Activated naive CD4-positive, alpha-beta T cell treated with Interleukin-2 at 50 U/mL for 16 hours (primary cell): Measurements from ENCODE around the gene CD247.
A peak's percentile ranks its signal among the peaks of the same experiment; 100 is the strongest.

ENCODE experiments used
- DNase-seq: peaks from one replicate; pipeline ENCODE4 v3.0.0-alpha.2; 2020

Gene CD247

DNA sequence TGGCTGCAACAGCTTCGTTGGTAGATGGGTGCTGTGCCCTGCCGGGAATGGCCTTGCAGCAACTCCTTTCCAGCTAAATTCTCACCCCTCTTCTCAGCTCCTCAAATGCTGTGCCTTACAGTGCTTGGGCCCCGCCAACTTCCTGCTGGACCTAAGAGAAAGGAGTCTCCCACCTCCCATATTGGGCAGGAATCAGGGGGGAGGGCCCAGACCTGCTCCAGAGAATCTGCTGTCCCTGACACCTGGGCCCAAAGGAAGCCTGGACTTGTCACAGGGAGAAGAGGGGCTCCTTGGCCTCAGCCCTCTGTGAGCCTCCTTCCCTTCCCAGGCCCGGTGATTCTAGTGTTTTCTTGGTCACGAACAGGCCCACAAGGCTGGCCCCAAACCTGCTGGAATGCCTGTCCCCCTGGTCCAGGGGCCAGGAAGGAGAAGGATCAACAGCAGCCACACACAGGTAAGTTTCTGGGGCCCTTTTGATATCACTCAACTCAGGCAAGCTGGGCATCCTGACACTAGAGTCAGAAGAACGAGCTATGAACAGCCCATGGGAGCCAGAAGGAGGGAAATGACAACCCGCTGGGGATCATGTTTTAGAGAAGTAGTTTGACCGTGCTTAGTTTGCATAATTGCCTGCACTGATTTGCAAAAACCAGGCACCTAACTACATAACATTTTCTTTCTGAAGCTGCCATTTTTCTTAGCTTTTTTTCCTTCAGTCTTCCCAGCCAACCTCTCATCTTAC lies 86.2 kb downstream of the CD247 start:
- DNase-seq, result no peak

DNA sequence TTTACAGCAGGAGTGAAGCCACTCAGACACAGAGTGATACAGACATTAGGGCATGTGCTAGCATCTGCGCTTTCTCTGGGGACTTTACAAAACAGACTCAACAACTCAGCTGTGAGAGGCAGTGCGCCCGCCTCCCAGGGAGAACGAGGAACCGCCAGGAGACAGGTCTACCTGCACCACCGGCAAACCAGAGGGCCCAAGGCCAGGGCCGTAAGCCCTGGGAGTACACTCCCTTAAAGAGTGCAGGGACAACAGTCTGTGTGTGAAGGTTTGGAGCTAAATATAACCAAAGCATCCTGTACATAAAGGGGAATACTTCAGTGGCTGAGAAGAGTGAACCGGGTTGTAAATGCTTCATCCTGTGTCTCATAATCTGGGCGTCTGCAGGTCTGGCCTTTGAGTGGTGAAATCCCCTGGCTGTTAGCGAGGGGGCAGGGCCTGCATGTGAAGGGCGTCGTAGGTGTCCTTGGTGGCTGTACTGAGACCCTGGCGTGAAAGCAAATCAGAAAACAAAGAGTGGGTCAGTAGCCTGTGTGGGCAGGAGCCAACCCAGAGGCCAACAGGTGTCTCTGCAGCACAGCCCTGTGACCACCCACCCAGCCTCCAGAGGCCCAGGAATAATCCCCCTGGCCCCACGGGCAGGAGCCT lies 86.9 kb downstream of the CD247 start:
- no peak for DNase-seq

DNA sequence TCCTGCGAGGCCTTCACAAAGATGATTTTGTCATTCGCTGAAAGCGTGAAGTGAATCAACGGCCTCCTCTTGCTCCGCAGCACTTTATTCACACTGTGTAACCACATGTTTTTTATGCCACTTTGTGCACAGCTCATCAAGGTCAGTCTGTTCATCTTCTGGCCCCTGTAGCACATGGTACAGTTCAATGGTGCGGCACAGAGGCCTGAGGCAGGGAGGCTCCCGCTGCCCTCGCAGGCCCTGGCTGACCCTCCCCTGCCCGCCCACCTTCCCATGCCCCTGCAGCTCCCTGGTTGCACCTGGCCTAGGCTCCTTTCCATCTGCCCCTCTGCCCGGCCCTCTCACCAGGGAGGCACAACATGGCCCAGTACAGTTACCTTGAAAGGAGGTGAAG lies 87.5 kb downstream of the CD247 start:
- no peak for DNase-seq

DNA sequence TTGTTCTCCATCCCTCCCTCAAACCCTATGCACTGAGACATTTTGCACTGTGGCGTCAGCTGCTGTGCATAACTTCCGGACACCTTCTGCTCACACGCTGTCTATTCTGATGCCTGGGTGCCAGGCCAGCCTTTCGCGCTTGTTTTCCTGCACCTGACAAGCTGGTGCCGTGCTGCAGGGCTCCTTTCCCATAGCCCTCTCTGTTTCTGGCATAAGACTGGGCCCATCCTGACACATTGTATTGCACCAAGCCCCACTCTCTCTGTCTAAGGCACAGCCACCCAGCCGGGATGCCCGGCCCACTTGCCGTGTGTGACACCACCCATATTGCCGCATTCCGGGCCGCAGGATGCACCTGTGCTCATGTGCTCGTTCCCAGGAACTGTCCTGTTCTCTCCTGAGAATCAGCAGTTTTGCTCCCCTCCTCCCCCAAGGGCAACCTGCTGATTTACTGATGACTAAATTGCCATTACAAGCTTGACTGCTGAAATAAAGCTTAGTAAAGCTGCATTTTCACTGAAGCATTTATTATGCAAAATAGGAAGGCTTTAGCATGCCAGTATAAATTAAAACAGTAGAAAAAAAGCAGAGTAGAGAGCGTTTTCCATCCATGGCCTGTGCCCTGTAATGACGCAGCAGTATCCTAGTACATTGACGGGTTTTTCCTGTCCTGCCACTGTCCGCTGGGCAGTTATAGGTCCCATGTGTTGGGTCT lies 88.0 kb downstream of the CD247 start:
- DNase-seq, result no peak

DNA sequence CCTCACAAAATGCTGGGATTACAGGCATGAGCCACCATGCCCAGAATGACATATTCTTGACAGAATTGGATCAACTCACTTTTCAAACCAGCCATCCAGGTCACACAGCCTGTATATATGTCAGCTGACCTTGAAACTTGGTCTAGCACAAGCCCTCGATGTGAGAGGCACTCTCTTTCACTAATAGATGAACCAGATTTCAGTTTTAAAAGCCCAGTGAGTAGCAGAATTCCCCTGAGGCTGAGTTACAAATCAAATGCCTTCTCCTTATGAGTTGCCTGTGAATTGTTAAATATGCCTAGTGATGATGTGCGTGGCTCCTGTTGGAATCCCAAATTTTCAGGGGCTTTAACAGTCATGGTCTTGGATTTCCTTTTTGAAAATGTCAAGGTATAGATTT lies 88.7 kb downstream of the CD247 start:
- DNase-seq, result no peak

DNA sequence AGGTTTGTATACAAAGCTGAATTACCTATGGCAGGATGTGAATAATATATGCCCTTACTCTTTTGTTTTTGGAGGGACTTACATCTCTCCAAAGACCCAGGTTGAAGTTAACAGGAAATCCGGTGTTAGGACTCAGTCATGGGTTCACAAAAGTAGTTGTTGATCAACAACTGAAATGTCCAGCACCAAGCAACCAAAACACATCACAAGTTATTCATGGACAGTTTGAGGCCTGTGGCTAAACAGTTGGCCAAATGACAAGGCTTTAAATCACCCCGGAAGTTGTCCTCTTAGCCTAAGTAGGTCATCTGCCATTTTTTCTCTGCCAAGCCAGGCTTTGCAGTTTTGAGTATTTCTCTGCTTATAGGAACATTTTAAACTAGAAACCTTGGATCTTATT lies 89.9 kb downstream of the CD247 start:
- no peak for DNase-seq

DNA sequence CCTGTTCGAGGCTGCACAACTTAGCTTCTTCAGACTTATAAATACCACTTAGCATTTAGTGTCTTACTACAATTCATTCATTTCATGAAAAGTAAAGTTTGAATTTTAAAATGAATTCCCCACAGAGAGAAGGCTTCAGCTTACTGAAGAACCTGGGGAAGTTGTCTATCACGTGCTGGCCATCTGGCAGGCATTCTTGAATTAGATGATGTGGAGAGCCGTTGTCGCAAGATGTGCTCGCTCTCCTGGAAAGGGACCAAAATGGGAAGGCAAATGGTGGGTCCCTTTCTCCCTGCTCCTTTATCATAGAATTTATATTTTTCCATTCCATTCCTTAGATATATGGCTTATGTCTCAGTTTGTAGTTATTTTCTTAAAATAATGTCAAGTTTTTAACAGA lies 90.5 kb downstream of the CD247 start:
- DNase-seq, result no peak

DNA sequence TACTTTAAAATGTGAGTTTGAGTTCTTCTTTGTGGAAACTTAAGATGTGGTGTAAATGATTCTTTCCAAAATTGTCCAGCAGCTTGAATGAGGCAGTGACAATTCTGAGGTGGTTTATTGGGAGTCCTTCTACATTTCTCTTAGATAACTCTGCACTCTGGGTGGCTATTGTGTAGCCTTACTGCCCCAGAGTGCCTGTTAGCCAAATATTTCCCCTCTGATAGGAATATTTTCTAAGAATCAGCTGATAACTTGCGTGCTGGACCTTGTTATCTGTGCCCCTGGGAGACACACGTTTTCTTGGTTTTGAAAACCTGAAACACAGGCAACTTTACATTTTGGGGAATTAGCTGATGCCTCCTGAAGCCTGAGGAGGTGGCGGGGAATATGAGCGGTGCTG lies 91.6 kb downstream of the CD247 start:
- DNase-seq, result no peak

DNA sequence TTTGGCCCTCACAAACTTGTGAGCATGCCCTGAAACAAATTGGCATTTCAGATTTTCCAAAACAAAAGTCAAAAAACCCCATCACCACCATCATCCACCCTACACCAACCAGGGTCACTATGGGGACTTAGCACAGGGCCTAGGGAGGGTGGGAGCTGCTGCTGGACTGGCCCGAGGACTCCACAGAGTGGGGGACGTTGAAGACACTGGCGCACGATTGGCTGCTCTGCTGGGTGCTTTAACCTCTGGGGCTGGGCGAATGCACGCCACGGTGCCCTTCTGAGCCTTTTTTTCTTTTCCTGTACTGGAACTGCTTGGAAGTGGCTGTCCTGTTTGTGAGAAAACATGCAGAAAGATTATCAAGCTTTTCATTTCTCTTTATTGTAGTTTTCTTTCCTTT lies 92.8 kb downstream of the CD247 start:
- no peak for DNase-seq

DNA sequence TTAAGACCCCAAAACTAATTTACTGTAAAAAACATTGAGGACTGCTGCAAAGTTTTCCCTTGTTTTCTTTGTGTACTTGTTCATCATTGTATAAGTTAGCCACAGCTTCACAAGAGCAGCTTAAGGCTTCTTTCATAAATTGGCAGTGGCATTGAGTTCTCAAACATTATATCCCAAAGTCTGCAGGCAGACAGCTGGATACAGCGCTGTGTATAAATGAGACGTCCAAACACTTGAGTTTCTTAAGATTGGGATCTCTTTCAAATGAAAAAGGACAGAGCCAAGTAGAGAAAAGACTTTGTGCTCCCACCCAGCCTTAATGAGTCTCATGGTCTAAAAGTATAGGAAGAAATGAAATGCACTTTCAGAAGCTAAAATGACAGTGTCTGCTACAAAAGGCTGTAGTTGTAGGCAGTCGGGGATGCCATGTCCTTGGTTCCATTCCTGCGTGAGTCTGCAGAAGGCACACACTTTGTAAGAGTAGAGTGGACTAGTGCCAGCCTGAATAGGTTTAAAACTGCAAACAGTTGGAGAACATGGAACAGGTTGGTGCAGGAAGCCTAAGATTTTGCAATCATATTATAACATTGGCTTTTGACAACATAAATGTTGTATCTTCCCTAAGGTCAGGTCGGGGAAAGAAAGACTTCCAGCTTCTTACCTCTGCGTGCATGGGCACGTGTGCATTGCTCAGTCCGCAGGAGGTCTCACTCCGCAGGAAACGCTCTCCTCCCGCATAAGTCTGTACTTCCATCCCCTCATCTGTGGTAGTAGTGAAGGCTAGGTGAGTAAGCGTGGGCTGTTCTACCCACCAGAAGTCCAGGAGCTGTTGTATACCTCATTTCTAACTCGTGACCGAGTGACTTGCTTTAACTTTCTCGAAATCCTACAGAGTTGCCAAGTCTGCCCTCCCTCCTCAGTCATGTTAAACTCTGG lies 94.4 kb downstream of the CD247 start:
- no peak for DNase-seq

DNA sequence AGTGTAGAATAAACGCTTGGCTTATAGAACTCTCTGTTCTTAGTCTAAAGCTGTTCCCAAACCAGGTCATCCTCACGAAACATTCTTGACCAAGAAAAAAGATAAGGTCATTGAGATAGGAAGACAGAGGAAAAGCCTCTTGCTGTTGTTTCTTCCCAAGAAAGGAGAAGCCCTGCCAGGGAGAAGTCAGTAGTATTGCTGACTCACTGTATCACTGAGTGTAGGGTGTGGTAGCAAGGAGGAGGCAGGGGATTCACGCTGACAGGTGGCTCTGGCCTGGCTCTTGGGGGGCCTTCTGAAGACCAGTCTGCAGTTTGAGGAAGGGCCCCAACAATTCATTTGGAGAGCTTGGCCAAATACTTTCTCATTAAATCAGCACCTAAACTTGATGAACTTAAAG lies 97.8 kb downstream of the CD247 start:
- no peak for DNase-seq

DNA sequence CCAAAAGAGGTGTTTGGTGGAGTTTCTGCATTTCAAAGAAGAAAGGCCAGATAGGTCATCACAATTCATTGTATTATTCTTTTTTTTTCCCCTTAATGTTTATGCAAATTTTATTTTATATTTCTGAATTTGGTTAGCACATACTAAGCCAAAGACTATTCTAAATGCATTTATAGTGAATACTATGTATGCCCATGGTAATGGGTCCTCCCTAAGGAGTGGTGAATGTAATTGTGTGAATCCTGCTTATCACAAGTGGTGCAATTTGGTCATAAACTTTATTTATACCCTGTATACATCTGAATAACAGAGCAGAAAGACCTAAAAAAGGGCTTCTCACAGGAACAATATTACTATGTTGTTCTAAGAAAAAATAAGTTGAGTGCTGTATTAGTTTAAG lies 99.1 kb downstream of the CD247 start:
- no peak for DNase-seq

DNA sequence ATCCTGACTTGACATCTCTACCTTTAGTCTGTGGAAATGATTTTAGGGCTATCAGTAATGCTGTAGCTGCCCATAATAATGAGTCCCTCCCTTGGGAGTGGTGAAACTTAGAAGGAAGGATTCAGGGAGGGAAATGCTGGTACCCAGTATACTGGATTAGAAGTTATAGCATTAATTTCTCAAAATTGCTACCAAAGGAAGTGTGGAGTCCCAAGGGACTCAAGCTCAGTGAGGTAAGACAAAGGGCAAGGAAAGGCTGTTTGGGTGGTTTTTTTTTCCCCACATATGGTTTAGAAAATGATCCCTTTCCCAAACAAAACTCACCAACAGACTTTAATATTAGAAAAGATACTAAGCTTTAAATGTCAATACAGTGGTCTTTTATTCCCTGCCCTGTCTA lies 99.9 kb downstream of the CD247 start:
- DNase-seq, result no peak

DNA sequence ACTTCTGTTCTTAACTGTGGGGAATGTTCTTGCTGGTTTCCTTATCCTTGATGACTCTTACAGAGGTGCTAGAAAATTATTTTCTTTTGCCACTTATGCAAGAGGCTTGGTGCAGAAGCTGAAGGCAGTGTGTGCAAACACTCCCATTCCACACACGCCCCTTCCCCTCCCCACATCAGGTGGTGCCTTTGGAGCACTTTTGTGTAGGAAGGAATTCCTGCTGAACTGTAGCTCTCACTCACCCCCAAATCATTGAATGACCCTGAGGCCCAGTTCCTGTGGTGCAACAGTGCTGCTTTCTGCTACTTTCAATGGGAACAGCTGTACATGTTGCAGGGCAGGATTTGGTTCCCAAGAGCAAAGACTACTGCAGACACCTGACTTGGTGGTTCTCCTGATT lies 101.8 kb downstream of the CD247 start:
- DNase-seq, result no peak

DNA sequence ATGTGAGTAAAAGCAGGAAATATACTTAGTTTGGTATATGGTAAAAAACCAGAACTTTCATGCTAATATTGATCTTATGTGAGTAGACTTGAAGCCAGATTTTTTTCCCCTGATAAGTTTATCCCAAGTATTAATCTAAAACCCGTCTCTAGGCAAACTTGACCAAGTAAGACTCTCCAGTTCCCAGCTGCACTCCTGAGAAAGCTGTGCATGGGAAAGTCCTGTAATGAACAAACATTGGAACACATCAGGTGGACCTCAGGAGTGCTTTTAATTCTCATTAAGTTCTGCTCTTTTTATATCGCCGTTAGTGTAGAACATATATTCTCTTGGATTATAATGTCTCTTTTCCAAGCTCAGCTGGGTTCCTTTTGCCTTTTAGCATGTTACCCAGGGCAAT lies 105.0 kb downstream of the CD247 start:
- no peak for DNase-seq

DNA sequence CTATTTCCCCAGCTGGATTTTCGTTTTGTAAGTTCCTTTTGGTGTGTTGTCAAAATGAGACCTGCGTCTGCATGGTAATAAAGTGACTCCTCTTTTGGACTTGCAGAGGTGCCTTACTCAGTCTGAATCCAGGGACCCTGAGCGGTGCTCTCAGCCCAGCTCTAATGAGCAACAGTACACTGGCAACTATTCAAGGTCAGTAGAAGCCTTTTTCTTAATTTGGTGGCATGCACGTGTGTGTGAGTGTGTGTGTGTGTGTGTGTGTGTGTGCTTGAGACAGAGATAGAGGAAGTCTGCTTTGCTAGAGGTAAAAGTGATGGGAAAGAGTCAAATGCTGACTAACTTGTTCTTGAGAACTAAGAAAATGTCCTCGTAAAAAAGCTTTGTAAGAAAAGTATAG lies 105.4 kb downstream of the CD247 start:
- DNase-seq, result no peak

DNA sequence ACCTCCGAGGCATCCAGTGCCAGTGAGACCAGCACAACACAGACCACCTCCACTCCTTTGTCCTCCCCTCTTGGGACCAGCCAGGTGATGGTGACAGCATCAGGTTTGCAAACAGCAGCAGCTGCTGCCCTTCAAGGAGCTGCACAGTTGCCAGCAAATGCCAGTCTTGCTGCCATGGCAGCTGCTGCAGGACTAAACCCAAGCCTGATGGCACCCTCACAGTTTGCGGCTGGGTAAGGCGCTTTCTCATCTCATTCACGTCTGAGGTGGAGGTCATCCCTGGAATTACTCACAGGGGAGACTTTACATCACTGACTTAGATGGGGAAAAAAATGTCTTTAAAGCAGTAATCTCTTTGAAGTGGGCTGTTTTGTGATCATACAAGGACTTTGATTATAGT lies 106.3 kb downstream of the CD247 start:
- DNase-seq, result peak; percentile 24

DNA sequence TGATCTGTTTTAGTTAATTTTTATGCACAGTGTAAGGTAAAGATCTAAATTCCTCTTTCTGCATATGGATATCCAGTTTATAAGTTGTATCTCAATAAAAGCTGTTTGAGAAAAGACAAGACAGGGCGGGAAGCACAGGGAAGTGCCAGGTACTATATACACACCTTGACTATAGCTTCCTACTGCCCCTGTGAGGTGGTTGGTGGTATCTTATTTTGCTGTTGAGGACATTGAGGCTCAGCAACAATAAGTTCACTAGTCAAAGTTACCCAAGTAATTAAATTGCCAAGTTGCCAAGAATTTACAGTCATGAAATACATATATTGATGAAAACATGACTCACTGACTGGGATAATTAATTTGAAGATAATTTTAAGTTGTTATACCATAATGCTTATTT lies 109.1 kb downstream of the CD247 start:
- DNase-seq, result no peak

DNA sequence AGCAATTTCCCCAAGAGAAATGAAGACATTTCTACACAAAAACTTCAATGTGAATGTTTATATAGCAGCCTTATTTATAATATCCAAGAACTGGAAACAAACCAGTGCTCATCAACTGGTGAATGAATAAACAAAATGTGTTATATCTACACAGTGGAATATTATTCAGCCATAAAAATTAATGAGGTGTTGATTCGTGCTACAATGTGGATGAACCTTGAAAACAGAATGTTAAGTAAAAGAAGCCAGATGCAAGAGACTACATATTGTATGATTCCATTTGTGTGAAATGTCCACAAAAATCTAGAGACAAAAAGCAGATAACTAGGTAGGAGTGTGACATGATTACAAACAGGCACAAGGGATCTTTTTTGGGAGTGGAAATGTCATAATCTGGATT lies 110.0 kb downstream of the CD247 start:
- DNase-seq, result no peak

DNA sequence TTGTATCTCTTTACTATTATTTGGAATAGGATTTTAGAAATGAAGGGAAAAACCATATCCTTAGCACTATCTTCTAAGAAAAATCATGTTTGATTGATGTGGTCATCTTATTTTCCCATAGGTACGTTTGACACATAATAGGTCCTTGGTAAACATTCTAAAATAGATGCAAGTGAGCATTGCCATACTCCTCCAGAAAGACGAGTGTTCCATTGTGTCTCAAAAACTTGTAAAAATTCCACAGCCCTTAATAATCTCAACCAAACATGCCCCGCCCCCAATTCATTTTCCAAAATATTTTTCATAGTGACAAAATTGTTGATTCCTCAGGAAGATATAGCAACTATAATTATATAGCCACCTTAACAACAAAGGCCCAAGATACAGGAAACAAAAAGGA lies 113.4 kb downstream of the CD247 start:
- no peak for DNase-seq

DNA sequence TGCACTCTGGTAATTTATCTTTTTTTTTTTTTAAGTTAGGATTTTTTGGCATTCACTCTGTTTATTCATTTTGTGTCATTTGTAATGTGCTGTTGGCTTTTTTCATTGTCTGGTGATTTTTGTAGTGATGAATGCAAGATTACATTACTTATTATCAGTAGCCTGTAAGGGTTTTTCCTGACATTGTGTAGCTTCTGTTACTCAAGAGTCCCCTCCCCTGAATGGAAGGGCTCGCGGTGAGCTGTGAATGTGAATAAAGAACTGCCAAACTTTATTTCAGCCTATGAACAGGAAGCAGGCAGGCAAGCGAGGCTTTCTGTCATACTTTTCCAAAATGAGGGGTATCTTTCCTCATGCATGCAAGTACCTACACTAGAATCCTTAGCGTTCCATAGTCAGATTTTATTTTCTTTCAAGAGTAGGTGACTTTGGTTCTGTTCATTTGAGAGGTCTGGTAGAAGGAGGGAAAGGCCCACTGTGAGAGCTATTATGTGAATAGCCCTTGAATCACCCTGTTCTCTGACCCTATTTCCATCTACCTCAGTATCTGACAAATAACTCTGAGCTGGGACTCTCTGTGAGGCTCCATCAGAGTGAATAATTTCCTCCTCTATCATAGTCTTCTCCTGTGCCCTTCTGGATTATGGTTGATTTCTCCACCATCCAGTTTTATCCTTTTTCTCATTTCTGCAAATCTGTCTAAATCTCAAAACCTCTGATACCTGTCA lies 114.0 kb downstream of the CD247 start:
- no peak for DNase-seq

DNA sequence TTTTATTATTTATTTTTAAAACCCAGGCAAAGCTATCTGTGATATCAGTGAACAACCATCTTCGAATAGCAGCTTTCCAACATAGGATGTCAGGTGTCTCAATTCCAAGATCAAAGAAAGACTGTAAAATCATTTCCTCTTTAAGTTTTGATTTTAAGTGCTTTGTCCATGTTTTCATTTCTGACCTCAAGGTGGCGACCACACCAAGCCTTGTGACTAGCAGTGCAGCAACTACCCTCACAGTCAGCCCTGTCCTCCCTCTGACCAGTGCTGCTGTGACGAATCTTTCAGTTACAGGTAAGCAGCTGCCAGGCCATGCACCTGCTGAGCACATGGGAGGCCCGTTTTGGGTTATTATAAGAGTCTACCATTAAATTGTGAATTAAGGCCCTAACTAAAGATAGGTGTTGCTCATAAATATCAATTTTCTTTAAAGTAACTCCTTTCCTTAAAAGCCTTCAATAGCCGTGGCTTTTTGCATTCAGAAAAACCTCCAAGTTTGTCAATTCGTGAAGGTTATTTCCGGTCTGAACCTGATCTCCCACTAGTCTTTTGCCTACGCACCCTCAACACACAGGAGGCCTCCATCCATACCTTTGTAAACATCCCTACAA lies 117.0 kb downstream of the CD247 start:
- DNase-seq, result peak; percentile 47
